ENCODE data around the gene HECTD4.
"Not testable (repeated sequence)": the region's sequence is repeated elsewhere in the genome, so short reads cannot be mapped to it uniquely, and the experiment has no call there.

Gene HECTD4

GRCh38 chr12:112381883-112382796, at the start of gene HECTD4:
Gene HECTD4 (minus strand): TSS chr12:112382431. CDS start chr12:112382128, 303 bp downstream.
- DNase-seq: peak; percentile 42 to 97 (median 88)

GRCh38 chr12:112431965-112432364, 49.7 kb upstream of the HECTD4 start:
- no peak for DNase-seq

- no peak for DNase-seq
Observed at GRCh38 chr12:112430929-112431328, 48.7 kb upstream of the HECTD4 start.

GRCh38 chr12:112427760-112428159, 45.5 kb upstream of the HECTD4 start:
- no peak for DNase-seq

- DNase-seq: no peak
Observed at GRCh38 chr12:112425582-112426382, 43.6 kb upstream of the HECTD4 start.

- DNase-seq: peak in 19 of 56 donors; percentile 3 to 72 (median 11)
Observed at GRCh38 chr12:112424126-112424525, 41.9 kb upstream of the HECTD4 start.

- peak in 47 of 56 donors; percentile 10 to 76 (median 46) for DNase-seq
Observed at GRCh38 chr12:112422531-112422930, 40.3 kb upstream of the HECTD4 start.

GRCh38 chr12:112421363-112421762, 39.1 kb upstream of the HECTD4 start:
- DNase-seq: no peak

GRCh38 chr12:112420740-112421139, 38.5 kb upstream of the HECTD4 start:
- no peak for DNase-seq

- peak in 11 of 56 donors; percentile 30 to 68 (median 47) for DNase-seq
Observed at GRCh38 chr12:112419297-112420133, 37.3 kb upstream of the HECTD4 start.

- DNase-seq: peak in 54 of 56 donors; percentile 49 to 95 (median 82)
Observed at GRCh38 chr12:112418608-112419296, 36.5 kb upstream of the HECTD4 start, which contains the start of gene PTPN11. Gene PTPN11 (plus strand): TSS chr12:112418947. CDS start chr12:112419112, 165 bp downstream.

GRCh38 chr12:112418273-112418607, 36.0 kb upstream of the HECTD4 start:
- DNase-seq: peak in 2 of 56 donors; percentile 22 to 34

GRCh38 chr12:112415457-112415856, 33.2 kb upstream of the HECTD4 start:
- not testable (repeated sequence) for DNase-seq

- DNase-seq: no peak
Observed at GRCh38 chr12:112413855-112414625, 31.8 kb upstream of the HECTD4 start.

GRCh38 chr12:112409906-112410244, 27.6 kb upstream of the HECTD4 start:
- DNase-seq: no peak

GRCh38 chr12:112409064-112409905, 27.1 kb upstream of the HECTD4 start, which contains the start of gene RPL6:
Gene RPL6 (minus strand): TSS chr12:112409605. CDS start chr12:112408656, 949 bp downstream.
- peak in 55 of 56 donors; percentile 28 to 94 (median 77) for DNase-seq

GRCh38 chr12:112408621-112409020, 26.4 kb upstream of the HECTD4 start:
- DNase-seq: no peak

GRCh38 chr12:112407683-112408082, 25.5 kb upstream of the HECTD4 start:
- DNase-seq: not testable (repeated sequence)

All from nucleus accumbens (tissue), 56 donors.